Anterior cingulate cortex (tissue), 58 donors: ENCODE data around the gene EDARADD.
A peak's percentile ranks its signal among the peaks of the same experiment; 100 is the strongest.
"Not testable (repeated sequence)": the region's sequence is repeated elsewhere in the genome, so short reads cannot be mapped to it uniquely, and the experiment has no call there.

ENCODE experiments used
- DNase-seq, 58 donors: peaks; one replicate each; lab custom pipeline; 2025; lab: John Stamatoyannopoulos, UW

The EDARADD gene

GRCh38 chr1:236480758-236481436 lies 86.8 kb downstream of the EDARADD start:
- DNase-seq, result no peak

GRCh38 chr1:236484310-236484971 lies 90.4 kb downstream of the EDARADD start:
- peak in 6 of 58 donors; percentile 1 to 9 (median 4) for DNase-seq

GRCh38 chr1:236486356-236487002 lies 92.4 kb downstream of the EDARADD start:
- no peak for DNase-seq

- not testable (repeated sequence) for DNase-seq
These were observed 95.1 kb downstream of the EDARADD start for GRCh38 chr1:236489161-236489560.

GRCh38 chr1:236489710-236490377 lies 95.8 kb downstream of the EDARADD start:
- peak in 3 of 58 donors; percentile 12 to 28 (median 25) for DNase-seq

- no peak for DNase-seq
These were observed 97.5 kb downstream of the EDARADD start for GRCh38 chr1:236491469-236492136.

GRCh38 chr1:236492378-236492777 lies 98.3 kb downstream of the EDARADD start:
- DNase-seq, result no peak

GRCh38 chr1:236494082-236494481 lies 100.0 kb downstream of the EDARADD start:
- no peak for DNase-seq

GRCh38 chr1:236494586-236495466 lies 100.7 kb downstream of the EDARADD start:
- no peak for DNase-seq

- DNase-seq, result no peak
These were observed 101.5 kb downstream of the EDARADD start for GRCh38 chr1:236495467-236496112.

- no peak for DNase-seq
These were observed 103.8 kb downstream of the EDARADD start for GRCh38 chr1:236497908-236498307.

- DNase-seq, result no peak
These were observed 107.0 kb downstream of the EDARADD start for GRCh38 chr1:236501093-236501492.

GRCh38 chr1:236502579-236502971 lies 108.5 kb downstream of the EDARADD start:
- no peak for DNase-seq

- peak in 24 of 58 donors; percentile 1 to 35 (median 10) for DNase-seq
These were observed 109.0 kb downstream of the EDARADD start for GRCh38 chr1:236502972-236503639.

GRCh38 chr1:236504338-236504737 lies 110.3 kb downstream of the EDARADD start:
- not testable (repeated sequence) for DNase-seq

GRCh38 chr1:236507022-236507700 lies 113.1 kb downstream of the EDARADD start:
- DNase-seq, result peak in 9 of 58 donors; percentile 3 to 60 (median 16)

- no peak for DNase-seq
These were observed 114.5 kb downstream of the EDARADD start for GRCh38 chr1:236508593-236509027.

GRCh38 chr1:236509203-236509602 lies 115.1 kb downstream of the EDARADD start:
- DNase-seq, result no peak
